Activated T-cell treated with anti-CD3 and anti-CD28 coated beads, Interleukin-2, amount 50 U/mL, for 48 hours (primary cell): ENCODE data around the gene ADGRE2.
"Not testable (repeated sequence)": the region's sequence is repeated elsewhere in the genome, so short reads cannot be mapped to it uniquely, and the experiment has no call there.

ENCODE experiments used
- DNase-seq, 2 experiments: peaks; one replicate each; pipeline ENCODE4 v3.0.0-alpha.2; 2020

Gene ADGRE2

GRCh38 chr19:14778110-14778845 lies at the start of gene ADGRE2:
Gene ADGRE2 (minus strand): TSS chr19:14778560. CDS start chr19:14776756, 1,804 bp downstream.
- not testable (repeated sequence) for DNase-seq

DNA sequence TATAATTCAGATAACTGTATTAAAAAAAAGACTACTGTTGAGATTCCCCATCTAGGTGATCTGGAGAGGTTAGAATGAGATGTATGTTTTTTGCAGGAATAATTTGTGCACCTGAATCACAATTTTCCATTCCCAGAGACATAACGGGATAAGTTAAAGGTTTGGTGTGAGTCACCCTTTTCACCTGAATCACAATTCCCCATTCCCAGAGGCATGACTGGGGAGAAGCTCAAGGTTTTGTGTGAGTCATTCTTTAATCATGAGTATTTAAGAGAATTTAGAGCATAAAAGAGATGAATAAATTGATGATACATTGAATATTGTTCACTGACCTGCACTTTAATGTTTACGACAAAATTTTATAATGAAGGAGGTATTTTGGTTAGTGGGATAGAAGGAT lies 47.6 kb upstream of the ADGRE2 start:
- DNase-seq, result no peak

- DNase-seq, result no peak
Observed at GRCh38 chr19:14821937-14822336, 43.6 kb upstream of the ADGRE2 start.

DNA sequence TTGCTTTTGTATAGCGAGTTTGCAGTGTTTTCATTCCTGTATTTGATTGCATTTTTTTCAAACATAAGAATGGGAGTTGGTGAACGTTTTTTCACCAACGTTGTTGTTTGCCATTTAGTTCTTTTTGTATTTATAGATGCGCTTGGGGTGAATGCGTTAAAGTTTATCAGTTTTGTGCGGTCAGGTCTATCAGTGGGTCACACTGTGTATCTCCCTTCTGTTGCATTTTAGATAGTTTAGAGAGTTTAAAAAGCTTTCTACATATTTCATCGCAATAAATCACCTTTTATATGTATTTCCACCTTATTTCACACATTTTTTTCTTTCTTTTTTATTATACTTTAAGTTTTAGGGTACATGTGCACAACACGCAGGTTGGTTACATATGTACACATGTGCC lies 40.2 kb upstream of the ADGRE2 start:
- no peak for DNase-seq

DNA sequence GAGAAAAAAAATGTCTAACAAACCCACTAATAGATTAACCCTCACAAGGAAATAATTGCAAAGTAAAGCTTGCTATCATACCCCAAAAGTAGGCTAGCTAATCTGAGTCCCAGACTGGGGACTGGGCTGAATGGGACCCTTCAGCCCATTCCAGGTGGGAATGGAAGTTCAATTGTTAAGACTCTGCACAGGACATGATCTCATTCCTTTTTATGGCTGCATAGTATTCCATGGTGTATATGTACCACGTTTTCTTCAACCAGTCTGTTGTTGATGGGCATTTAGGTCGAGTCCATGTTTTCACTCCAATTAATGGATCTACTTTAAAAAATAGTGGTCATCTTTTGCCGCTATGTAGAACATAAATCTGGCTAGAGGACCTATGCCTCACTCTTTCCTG lies 38.7 kb upstream of the ADGRE2 start:
- no peak for DNase-seq

DNA sequence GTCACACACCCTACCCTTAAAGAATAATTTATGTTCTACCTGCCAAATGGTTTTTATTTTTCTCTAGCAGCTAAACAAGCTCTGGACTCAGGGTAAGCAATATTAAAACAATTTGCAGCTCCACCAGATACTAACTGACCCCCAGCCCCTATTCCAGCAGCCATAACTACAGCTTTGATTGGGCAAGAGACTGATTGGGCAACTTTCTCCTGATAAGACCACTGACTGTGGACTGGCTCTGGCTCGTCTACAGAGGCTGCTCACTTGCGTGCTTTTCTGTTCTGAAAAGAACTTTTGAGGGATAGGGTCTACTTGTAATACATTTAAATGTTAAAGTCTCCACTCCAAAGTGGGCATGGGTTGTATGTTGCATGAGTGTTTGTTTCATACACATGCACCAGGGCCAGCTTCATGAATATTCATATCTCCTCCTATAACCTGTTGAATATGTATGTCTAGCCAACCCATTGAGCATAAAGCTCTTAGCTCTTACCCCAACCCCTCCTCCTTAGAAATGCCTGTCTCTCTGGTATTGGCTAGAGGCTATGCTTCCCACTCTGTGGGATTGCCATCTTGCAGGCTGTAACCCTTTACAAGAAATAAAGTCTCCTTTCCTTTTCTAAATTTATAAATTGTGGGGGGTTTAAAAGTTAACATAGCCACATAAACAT lies 36.8 kb upstream of the ADGRE2 start:
- no peak for DNase-seq

GRCh38 chr19:14809272-14810057 lies 31.1 kb upstream of the ADGRE2 start:
- DNase-seq, result no peak

- no peak for DNase-seq
Observed at GRCh38 chr19:14804765-14805164, 26.4 kb upstream of the ADGRE2 start.

DNA sequence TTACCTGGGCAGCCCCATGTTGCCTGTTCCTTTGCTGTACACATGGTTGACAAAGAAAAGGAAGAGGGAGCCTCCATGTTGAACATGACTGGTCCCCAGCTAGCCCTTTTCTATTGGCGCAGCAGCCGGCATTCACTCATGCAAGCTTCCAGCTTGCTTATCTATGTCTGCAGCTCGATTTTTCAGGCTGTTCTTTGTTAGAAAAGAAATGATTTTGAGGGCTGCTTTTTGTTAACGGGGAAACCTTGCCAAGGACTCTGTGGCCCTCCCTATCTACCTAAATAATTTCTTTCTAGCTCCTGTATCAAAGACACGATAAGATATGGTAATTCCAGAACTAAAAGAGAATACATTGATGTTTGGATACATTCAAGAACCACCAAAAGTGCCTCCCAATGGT lies 20.4 kb upstream of the ADGRE2 start:
- DNase-seq, result no peak

- DNase-seq, result no peak
Observed at GRCh38 chr19:14796021-14796420, 17.7 kb upstream of the ADGRE2 start.

DNA sequence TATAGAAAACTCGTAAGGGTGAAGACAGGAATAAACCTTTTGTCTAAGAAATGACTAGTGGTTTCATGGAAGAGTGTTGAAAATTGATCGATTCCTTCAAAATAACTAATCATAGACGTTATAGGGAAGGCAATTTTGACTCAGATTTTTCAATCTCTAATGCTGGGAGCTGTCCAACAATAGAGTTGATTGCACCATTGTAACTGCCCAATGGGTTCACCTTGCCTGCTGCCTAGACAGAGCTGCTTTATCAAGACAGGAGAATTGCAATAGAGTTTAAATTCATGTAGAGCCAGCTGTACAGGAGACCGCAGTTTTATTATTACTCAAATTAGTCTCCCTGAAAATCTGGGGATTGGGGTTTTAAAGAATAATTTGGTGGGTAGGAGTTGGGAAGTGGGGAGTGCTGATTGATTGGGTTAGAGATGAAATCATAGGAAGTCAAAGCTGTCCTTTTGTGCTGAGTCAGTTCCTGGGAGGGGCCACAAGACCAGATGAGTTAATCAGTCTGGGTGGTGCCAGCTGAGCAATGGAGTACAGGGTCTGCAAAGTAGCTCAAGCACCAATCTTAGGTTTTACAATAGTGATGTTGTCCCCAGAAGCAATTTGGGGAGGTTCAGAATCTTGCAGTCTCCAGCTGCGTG lies 16.8 kb upstream of the ADGRE2 start:
- no peak for DNase-seq

- DNase-seq, result not testable (repeated sequence)
Observed at GRCh38 chr19:14792250-14792649, 13.9 kb upstream of the ADGRE2 start.

- DNase-seq, result peak; percentile 43 to 53
Observed at GRCh38 chr19:14786421-14786851, 8.1 kb upstream of the ADGRE2 start.

DNA sequence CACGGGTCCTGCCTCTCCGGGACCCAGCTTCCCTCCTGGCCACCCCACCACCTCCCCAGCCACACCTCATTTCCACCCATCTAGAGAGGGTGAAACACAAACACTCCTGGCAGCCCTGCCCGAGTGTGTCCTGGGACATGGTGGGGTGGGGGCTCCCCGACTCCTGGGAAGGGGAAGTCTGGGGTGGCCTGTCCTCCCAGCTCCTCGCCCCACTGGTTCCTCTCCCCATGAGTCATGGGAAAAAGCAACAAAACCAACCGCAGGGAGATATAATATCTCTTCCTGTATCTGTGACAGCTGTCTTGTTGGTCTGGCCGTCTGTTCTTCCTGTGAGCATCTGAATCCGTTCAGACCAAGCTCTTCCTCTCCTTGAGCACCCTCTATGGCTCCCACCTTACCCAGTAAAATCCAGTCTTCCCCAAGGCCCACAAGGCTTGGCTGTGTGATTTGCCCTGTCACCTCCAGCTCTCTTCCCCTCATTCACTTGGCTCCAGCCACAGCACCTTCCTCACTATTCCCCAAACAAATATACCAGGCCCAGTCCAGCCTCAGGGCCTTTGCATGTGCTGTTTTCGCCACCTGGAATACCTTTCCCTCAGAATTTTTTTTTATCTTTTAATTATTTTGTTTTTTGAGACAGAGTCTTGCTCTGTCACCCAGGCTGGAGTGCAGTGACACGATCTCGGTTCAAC lies 6.9 kb upstream of the ADGRE2 start:
- DNase-seq, result peak; percentile 36 to 46

DNA sequence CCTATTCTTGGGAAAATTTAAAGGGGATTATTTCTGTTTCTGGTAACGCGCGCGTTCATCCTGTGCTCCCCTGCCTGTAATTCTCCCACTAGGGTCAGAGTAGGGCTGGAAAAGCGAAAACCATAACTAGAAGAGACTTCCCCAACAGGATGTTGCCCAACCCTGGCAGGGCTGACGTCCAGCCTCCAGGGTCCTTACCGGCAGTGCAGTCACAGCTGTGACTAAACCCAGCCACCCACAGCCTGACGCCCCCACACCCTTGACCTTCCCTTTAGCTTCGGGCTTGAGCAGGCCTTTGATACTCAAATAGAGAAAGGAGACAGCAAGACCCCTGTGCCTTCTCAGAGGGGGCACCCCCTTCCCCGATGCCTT lies 6.4 kb upstream of the ADGRE2 start:
- DNase-seq, result peak; percentile 53 to 63

DNA sequence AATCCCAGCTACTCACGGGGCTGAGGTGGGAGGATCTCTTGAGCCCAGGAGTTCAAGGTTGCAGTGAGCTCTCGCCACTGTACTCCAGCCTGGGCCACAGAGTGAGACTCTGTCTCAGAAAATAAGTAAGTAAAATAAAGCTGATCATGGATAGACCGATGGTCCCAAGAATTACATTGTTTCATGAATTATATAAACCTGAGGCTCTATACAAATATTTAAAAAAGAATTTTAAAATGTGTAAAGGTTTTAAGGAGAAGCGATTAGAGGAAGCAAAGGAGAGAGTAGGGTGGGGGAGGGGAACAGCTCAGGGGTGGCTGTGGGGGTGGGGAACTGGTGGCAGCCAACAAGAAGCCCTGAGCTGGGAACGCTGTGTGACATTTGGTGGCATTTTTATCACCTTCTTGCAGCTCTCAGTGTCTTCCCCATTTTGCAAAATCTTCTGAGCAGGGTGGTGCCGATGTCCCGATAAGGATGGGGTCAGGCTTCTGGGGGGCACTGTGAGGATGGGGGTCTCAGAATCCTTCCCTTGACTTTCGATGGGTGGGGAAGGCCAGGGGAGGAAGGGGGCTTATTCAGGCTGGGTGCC lies 5.1 kb upstream of the ADGRE2 start:
- not testable (repeated sequence) for DNase-seq

DNA sequence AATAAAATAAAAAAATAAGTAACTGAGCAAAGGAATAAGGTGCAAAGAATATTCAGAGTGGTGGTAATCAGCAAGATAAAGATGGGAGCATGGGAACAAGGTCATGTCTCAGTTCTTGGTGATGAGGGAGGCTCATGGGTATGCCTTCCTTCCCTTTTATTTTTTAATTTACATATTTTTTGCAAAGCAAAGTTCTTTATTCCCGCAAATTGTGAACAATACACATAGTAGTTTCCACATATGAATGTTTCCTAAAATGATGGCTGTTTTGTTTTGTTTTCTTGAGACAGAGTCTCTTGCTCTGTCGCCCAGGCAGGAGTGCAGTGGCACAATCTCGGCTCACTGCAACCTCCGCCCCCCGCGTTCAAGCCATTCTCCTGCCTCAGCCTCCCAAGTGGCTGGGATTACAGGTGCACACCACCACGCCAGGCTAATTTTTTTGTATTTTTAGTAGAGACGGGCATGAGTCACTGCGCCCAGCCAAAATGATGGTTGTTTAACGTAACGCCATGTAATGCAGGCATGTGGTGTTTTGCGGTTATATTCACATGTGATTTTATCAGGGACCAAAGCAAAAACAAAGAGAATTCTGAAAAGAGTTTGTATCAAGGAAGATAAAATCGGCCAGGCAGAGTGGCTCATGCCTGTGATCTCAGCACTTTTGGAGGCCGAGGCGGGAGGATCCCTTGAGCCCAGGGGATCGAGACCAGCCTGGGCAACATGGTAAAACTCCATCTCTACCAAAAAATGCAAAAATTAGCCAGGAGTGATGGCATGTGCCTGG lies 4.5 kb upstream of the ADGRE2 start:
- DNase-seq, result no peak

GRCh38 chr19:14781713-14782536 lies 3.6 kb upstream of the ADGRE2 start:
- not testable (repeated sequence) for DNase-seq

DNA sequence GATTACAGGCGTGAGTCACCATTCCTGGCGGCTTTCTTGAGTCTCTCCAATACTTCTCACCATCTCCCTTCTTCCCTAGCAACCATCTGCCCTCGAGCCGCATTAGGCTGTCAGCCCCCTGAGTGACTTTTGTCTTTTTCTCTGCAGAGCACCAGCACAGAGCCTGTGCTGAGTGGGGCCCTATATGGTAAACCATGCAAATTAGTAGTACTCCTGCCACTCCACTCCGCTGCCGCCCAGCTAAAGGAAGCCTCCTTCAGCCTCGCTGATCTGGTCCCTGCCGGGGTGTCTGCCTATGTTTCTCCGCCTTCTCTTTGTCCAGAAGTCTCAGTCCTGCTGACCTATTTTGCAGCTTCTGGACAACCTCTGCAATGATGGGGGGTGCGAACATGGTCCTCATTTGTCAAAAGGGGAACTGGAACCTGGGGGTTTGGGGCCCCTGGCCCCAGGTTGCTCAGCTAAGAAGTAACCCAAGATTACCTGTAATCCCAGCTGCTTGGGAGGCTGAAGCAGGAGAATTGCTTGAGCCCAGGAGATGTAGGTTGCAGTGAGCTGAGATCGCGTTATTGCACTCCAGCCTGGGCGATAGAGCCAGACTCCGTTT lies 2.4 kb upstream of the ADGRE2 start:
- not testable (repeated sequence) for DNase-seq

- no peak for DNase-seq
Observed at GRCh38 chr19:14779151-14779550, 791 bp upstream of the ADGRE2 start.
